Small intestine (tissue), 7 donors: ENCODE results near the gene BCR. TPM values are rescaled to one million over a fixed set of nuclear protein-coding genes. Genes with fewer than 3 reads are reported as not detected.

Experiments used
- DNase-seq, 2 donors: peaks; one replicate each; pipeline versions ENCODE4 v3.0.0 to v3.0.0-alpha.2; 2013
- FAIRE-seq: peaks from 2 replicates; lab custom pipeline; 2012; peaks lifted over from hg19 to GRCh38; lab: Jason Lieb, UNC
- H3K27ac ChIP-seq, 3 donors: one replicate each; pipeline ENCODE4 v1.5.1; 2013; ENCODE audit warnings: low read length in 2 of 3, mild to moderate bottlenecking in 2 of 3, control low read depth in 1 of 3, inconsistent platforms in 1 of 3, low read depth in 1 of 3, moderate library complexity in 1 of 3
- H3K27me3 ChIP-seq, 3 donors: one replicate each; pipeline ENCODE4 v1.6.1; 2013; ENCODE audit warnings: low read length in 3 of 3, inconsistent platforms in 1 of 3; ENCODE audit not compliant: control insufficient read depth in 3 of 3, insufficient read depth in 3 of 3
- H3K36me3 ChIP-seq, 3 donors: one replicate each; pipeline ENCODE4 v1.6.1; 2013; ENCODE audit warnings: low read length in 3 of 3, inconsistent platforms in 1 of 3, low read depth in 1 of 3, mild to moderate bottlenecking in 1 of 3, moderate library complexity in 1 of 3; ENCODE audit not compliant: control insufficient read depth in 3 of 3, insufficient read depth in 2 of 3
- H3K4me1 ChIP-seq, 3 donors: one replicate each; pipeline ENCODE4 v1.6.1; 2013; ENCODE audit warnings: low read length in 2 of 3, inconsistent platforms in 1 of 3, low read depth in 1 of 3, mild to moderate bottlenecking in 1 of 3, moderate library complexity in 1 of 3; ENCODE audit not compliant: control insufficient read depth in 3 of 3, insufficient read depth in 2 of 3
- H3K4me3 ChIP-seq, 3 donors: one replicate each; pipeline ENCODE4 v1.5.1; 2013; ENCODE audit warnings: low read length in 3 of 3, control low read depth in 1 of 3, inconsistent platforms in 1 of 3, low read depth in 1 of 3, mild to moderate bottlenecking in 1 of 3, moderate library complexity in 1 of 3
- H3K9me3 ChIP-seq, 2 donors: one replicate each; pipeline ENCODE4 v1.6.1; 2013; ENCODE audit warnings: low read depth in 1 of 2, low read length in 1 of 2; ENCODE audit not compliant: control insufficient read depth in 2 of 2, insufficient read depth in 1 of 2
- WGBS, 3 donors: extraction: QIAGEN DNeasy Blood & Tissue Kit; methylation state at CpG; one replicate each; pipeline ENCODE4 v1.1.7; 2013; 5-methylcytosine and 5-hydroxymethylcytosine counted together
- polyA plus RNA-seq, 4 donors: library from polyadenylated mRNA; stranded (reverse) in 3 of 4; unstranded in 1 of 4; fragments of 200-250 nt in 3 of 4; fragments of 120-200 nt in 1 of 4; gene quantifications; one replicate each; pipeline versions ENCODE4 v1.2.1 to v1.2.3, GENCODE V29; 2013
- donor health status: healthy with polysubstance abuse.
- donor health status: control.
- donor health status: control.
- donor health status: Bipolar disorder and iron deficiency.
- donor health status: healthy.

BCR gene
- polyA plus RNA-seq, 4 donors: 8.9 to 27.9 (median 19.7) TPM

- peaks cover 0 to 20% (median 2%) of the 10 kb centered on the region in 3 donors for H3K4me1 ChIP-seq
- H3K27me3 ChIP-seq: no peaks in the 10 kb centered on the region
- DNase-seq: no peak
- no peak overlapping the region for H3K4me3 ChIP-seq
- 95 to 97% (median 96%) methylated on average over 21 of the region's 21 CpGs for WGBS, 3 donors
- no peaks in the 10 kb centered on the region for H3K9me3 ChIP-seq
- no peak for FAIRE-seq
- H3K27ac ChIP-seq: no peak overlapping the region
- peaks cover 0 to 77% (median 2%) of the 10 kb centered on the region in 3 donors for H3K36me3 ChIP-seq
These were observed 80.6 kb downstream of the BCR start for GRCh38 chr22:23260645-23261581.

- WGBS, 3 donors: 81 to 96% (median 94%) methylated on average over 10 of the region's 10 CpGs
- FAIRE-seq: no peak
- Histone ChIP-seq H3K9me3 (no peaks in the 10 kb centered on the region), H3K36me3 (peaks cover 0 to 75% (median 2%) of the 10 kb centered on the region in 3 donors), H3K4me3 (no peak overlapping the region), H3K27ac (no peak overlapping the region), H3K4me1 (peaks cover 0 to 9% (median 0%) of the 10 kb centered on the region in 3 donors), H3K27me3 (no peaks in the 10 kb centered on the region)
- DNase-seq: no peak
These were observed 81.7 kb downstream of the BCR start for GRCh38 chr22:23261900-23262450.

GRCh38 chr22:23262518-23263332 lies 82.4 kb downstream of the BCR start:
- no peak overlapping the region for H3K27ac ChIP-seq

GRCh38 chr22:23263651-23264555 lies 83.6 kb downstream of the BCR start:
- H3K4me1 ChIP-seq: no peaks in the 10 kb centered on the region
- H3K9me3 ChIP-seq: no peaks in the 10 kb centered on the region
- no peaks in the 10 kb centered on the region for H3K27me3 ChIP-seq
- H3K4me3 ChIP-seq: no peak overlapping the region
- peaks cover 2 to 68% (median 8%) of the 10 kb centered on the region in 3 donors for H3K36me3 ChIP-seq
- WGBS, 3 donors: 87 to 90% (median 88%) methylated on average over 20 of the region's 20 CpGs
- FAIRE-seq (no peak), DNase-seq (no peak)
- peak overlapping the region in 1 of 3 donors; percentile 18 for H3K27ac ChIP-seq

More at GRCh38 chr22:23262518-23263332, 82.4 kb downstream of the BCR start:
- no peak overlapping the region for H3K4me3 ChIP-seq
- no peaks in the 10 kb centered on the region for H3K27me3 ChIP-seq
- H3K36me3 ChIP-seq: peaks cover 0 to 73% (median 2%) of the 10 kb centered on the region in 3 donors
- H3K4me1 ChIP-seq: peaks cover 0 to 2% (median 0%) of the 10 kb centered on the region in 3 donors
- DNase-seq (no peak), FAIRE-seq (no peak)
- no peaks in the 10 kb centered on the region for H3K9me3 ChIP-seq
- WGBS, 3 donors: 77 to 94% (median 91%) methylated on average over 52 to 60 of the region's 60 CpGs

GRCh38 chr22:23264610-23265367 lies 84.5 kb downstream of the BCR start:
- Histone ChIP-seq H3K4me1 (no peaks in the 10 kb centered on the region), H3K4me3 (no peak overlapping the region), H3K36me3 (peaks cover 2 to 74% (median 8%) of the 10 kb centered on the region in 3 donors), H3K27me3 (no peaks in the 10 kb centered on the region), H3K27ac (no peak overlapping the region), H3K9me3 (no peaks in the 10 kb centered on the region)
- WGBS, 3 donors: 79 to 82% (median 81%) methylated on average over 19 of the region's 19 CpGs
- no peak for DNase-seq
- no peak for FAIRE-seq

- no peak for DNase-seq
- Histone ChIP-seq H3K27ac (no peak overlapping the region), H3K27me3 (no peaks in the 10 kb centered on the region), H3K36me3 (peaks cover 2 to 73% (median 9%) of the 10 kb centered on the region in 3 donors), H3K4me3 (no peak overlapping the region), H3K9me3 (no peaks in the 10 kb centered on the region), H3K4me1 (no peaks in the 10 kb centered on the region)
- WGBS, 3 donors: 95 to 96% (median 96%) methylated on average over 7 of the region's 7 CpGs
- FAIRE-seq: no peak
These were observed 85.0 kb downstream of the BCR start for GRCh38 chr22:23265368-23265700.

- FAIRE-seq (no peak), DNase-seq (no peak)
- Histone ChIP-seq H3K27me3 (no peaks in the 10 kb centered on the region), H3K27ac (no peak overlapping the region), H3K4me3 (no peak overlapping the region), H3K36me3 (peaks cover 2 to 69% (median 15%) of the 10 kb centered on the region in 3 donors), H3K4me1 (no peaks in the 10 kb centered on the region), H3K9me3 (no peaks in the 10 kb centered on the region)
- WGBS, 3 donors: 92 to 97% (median 95%) methylated on average over 4 of the region's 4 CpGs
These were observed 86.5 kb downstream of the BCR start for GRCh38 chr22:23266780-23267179.
